Measurements from ENCODE around the gene FHIT.

DNA sequence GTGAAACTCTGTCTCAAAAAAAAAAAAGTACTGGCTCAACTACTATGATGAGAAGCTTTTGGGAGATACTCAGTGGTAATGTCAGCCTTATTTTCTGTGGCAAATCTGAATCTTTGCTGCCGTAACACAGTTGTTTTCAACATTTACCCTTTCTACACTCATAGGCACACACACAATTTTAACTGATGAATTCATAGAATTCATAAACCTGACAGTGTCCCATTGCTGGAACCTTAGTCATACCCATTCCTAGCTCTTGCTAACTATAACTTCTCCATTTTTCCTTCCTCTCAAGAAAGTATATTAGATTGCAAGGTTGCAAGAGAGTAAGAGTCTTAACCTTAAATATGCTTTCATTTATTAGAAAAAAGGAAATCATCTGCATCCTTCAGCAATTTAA is 496.6 kb downstream of the FHIT start:
- no peak for TF ChIP-seq POLR2AphosphoS5 (IDR thresholded peaks at IDR 0.05)
- TF ChIP-seq, protein P1, sequence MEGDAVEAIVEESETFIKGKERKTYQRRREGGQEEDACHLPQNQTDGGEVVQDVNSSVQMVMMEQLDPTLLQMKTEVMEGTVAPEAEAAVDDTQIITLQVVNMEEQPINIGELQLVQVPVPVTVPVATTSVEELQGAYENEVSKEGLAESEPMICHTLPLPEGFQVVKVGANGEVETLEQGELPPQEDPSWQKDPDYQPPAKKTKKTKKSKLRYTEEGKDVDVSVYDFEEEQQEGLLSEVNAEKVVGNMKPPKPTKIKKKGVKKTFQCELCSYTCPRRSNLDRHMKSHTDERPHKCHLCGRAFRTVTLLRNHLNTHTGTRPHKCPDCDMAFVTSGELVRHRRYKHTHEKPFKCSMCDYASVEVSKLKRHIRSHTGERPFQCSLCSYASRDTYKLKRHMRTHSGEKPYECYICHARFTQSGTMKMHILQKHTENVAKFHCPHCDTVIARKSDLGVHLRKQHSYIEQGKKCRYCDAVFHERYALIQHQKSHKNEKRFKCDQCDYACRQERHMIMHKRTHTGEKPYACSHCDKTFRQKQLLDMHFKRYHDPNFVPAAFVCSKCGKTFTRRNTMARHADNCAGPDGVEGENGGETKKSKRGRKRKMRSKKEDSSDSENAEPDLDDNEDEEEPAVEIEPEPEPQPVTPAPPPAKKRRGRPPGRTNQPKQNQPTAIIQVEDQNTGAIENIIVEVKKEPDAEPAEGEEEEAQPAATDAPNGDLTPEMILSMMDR (IDR thresholded peaks at IDR 0.05) = no peak

Data from transverse colon (tissue), 4 donors.